PC-3 (cell line): ENCODE measurements around the gene MTTP. TPM values are rescaled to one million over a fixed set of nuclear protein-coding genes. Genes with fewer than 3 reads are reported as not detected.
A peak's percentile ranks its signal among the peaks of the same experiment; 100 is the strongest.

Experiments
- ATAC-seq: fragments of 200-7000 bp; cut with Tn5 transposase; 2 replicates; pipeline ENCODE4 v1.9.1; 2020; ENCODE audit warnings: mild to moderate bottlenecking, moderate library complexity
- BruUV-seq: library from RNA; stranded (reverse); fragments of 400-500 nt; replicated peaks from 2 replicates; lab custom pipeline; 2021; lab: Mats Ljungman, UMichigan
- CTCF ChIA-PET: fragments of 300-600 bp; sonication (Branson Sonifier 250); formaldehyde crosslinking; loops from one replicate; lab custom pipeline; 2022; ENCODE audit warnings: antibody characterized with exemption; lab: Charles Lee
- POLR2A ChIA-PET: fragments of 300-600 bp; sonication (Branson Sonifier 250); formaldehyde crosslinking; loops from one replicate; lab custom pipeline; 2022; ENCODE audit warnings: antibody characterized with exemption; ENCODE audit not compliant: unreplicated experiment; lab: Charles Lee
- DNase-seq: peaks from one replicate; pipeline ENCODE4 v3.0.0-alpha.2; 2015
- H2AFZ ChIP-seq: fragments of 300-600 bp; sonication (generic); 2 replicates; pipeline ENCODE4 v1.6.0; 2016; ENCODE audit warnings: antibody characterized with exemption, low read length
- H3F3A ChIP-seq: fragments of 300-600 bp; sonication (generic); one replicate; pipeline ENCODE4 v1.6.0; 2017; ENCODE audit warnings: antibody characterized with exemption, low read length, control low read depth, mild to moderate bottlenecking; ENCODE audit not compliant: unreplicated experiment
- H3K27ac ChIP-seq: fragments of 300-600 bp; sonication (generic); 2 replicates; pipeline ENCODE4 v1.5.1; 2016; ENCODE audit warnings: mild to moderate bottlenecking, low read length
- H3K27me3 ChIP-seq: fragments of 300-600 bp; sonication (generic); 2 replicates; pipeline ENCODE4 v1.6.1; 2016; ENCODE audit warnings: low read length, mixed read lengths
- H3K36me3 ChIP-seq: fragments of 300-600 bp; sonication (generic); 2 replicates; pipeline ENCODE4 v1.6.1; 2016; ENCODE audit warnings: low read depth, mixed run types, low read length, mixed read lengths
- H3K4me1 ChIP-seq: fragments of 300-600 bp; sonication (generic); 2 replicates; pipeline ENCODE4 v1.5.1; 2016; ENCODE audit warnings: low read length; ENCODE audit not compliant: insufficient read depth
- H3K4me2 ChIP-seq: fragments of 300-600 bp; sonication (generic); 2 replicates; pipeline ENCODE4 v1.6.0; 2016; ENCODE audit warnings: low read length
- H3K4me3 ChIP-seq: fragments of 300-600 bp; sonication (generic); 2 replicates; pipeline ENCODE4 v1.5.1; 2016; ENCODE audit warnings: mild to moderate bottlenecking, low read length, mixed read lengths
- H3K79me2 ChIP-seq: fragments of 300-600 bp; sonication (generic); 2 replicates; pipeline ENCODE4 v1.6.1; 2017; ENCODE audit warnings: low read length, mixed read lengths
- H3K9ac ChIP-seq: fragments of 300-600 bp; sonication (generic); 2 replicates; pipeline ENCODE4 v1.6.0; 2016; ENCODE audit warnings: mild to moderate bottlenecking, low read length
- H3K9me2 ChIP-seq: fragments of 300-600 bp; sonication (generic); replicated peaks from 2 replicates; pipeline ENCODE4 v1.6.1; 2016; ENCODE audit warnings: mixed run types, low read length, mixed read lengths
- H3K9me3 ChIP-seq: fragments of 300-600 bp; sonication (generic); 2 replicates; pipeline ENCODE4 v1.6.1; 2016; ENCODE audit warnings: low read length, mixed read lengths
- H4K20me1 ChIP-seq: fragments of 300-600 bp; sonication (generic); 2 replicates; pipeline ENCODE4 v1.6.1; 2016; ENCODE audit warnings: low read length, mixed read lengths
- EZH2 ChIP-seq: fragments of 300-600 bp; sonication (generic); IDR thresholded peaks from one replicate; pipeline ENCODE4 v1.6.1; 2017; ENCODE audit warnings: antibody characterized with exemption, mild to moderate bottlenecking, low read length; ENCODE audit not compliant: unreplicated experiment
- EZH2phosphoT487 ChIP-seq: fragments of 300-600 bp; sonication (generic); IDR thresholded peaks from 2 replicates; pipeline ENCODE4 v1.6.1; 2018; ENCODE audit warnings: mild to moderate bottlenecking, antibody characterized with exemption, low read length, borderline replicate concordance
- intact Hi-C: fragments of 100-400 bp; cut with micrococcal nuclease; formaldehyde crosslinking; loops from 2 replicates; pipeline ENCODE4 v1.9.0; 2023
- total RNA-seq: library from RNA; depleted of rRNA; stranded (reverse); fragments of >200 nt; gene quantifications from 2 replicates; pipeline ENCODE4 v1.2.3, GENCODE V29; 2014
- TF ChIP-seq, protein P1 (sequence below): fragments of 300-600 bp; sonication (generic); conservative IDR thresholded peaks from 2 replicates; pipeline ENCODE4 v1.5.1; 2017; ENCODE audit warnings: antibody characterized with exemption, low read depth, mild to moderate bottlenecking, low read length

Gene MTTP
- total RNA-seq, 1 experiment from 2014 or later, result 0.33 TPM

- BruUV-seq, result no TSS peak
- Histone ChIP-seq H3F3A (peaks cover 8% of the 10 kb centered on the region), H4K20me1 (no peaks in the 10 kb centered on the region), H3K27ac (peak overlapping the region; percentile 72), H3K9me3 (no peaks in the 10 kb centered on the region), H3K9ac (no peak overlapping the region), H3K36me3 (no peaks in the 10 kb centered on the region), H3K9me2 (no peaks in the 10 kb centered on the region), H3K4me3 (no peak overlapping the region), H3K27me3 (peaks cover 11% of the 10 kb centered on the region; the same call in 1 of the 2 replicates), H2AFZ (no peak overlapping the region), H3K4me1 (peaks cover 27% of the 10 kb centered on the region), H3K79me2 (no peaks in the 10 kb centered on the region), H3K4me2 (peak overlapping the region; percentile 55)
- DNase-seq, result peak; percentile 71
- TF ChIP-seq EZH2, result no peak
- TF ChIP-seq, protein P1, sequence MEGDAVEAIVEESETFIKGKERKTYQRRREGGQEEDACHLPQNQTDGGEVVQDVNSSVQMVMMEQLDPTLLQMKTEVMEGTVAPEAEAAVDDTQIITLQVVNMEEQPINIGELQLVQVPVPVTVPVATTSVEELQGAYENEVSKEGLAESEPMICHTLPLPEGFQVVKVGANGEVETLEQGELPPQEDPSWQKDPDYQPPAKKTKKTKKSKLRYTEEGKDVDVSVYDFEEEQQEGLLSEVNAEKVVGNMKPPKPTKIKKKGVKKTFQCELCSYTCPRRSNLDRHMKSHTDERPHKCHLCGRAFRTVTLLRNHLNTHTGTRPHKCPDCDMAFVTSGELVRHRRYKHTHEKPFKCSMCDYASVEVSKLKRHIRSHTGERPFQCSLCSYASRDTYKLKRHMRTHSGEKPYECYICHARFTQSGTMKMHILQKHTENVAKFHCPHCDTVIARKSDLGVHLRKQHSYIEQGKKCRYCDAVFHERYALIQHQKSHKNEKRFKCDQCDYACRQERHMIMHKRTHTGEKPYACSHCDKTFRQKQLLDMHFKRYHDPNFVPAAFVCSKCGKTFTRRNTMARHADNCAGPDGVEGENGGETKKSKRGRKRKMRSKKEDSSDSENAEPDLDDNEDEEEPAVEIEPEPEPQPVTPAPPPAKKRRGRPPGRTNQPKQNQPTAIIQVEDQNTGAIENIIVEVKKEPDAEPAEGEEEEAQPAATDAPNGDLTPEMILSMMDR, result no peak
- no peak for TF ChIP-seq EZH2phosphoT487
- CTCF ChIA-PET, result no interaction called here
- POLR2A ChIA-PET, result no interaction called here
- peak; percentile 96 for ATAC-seq
- intact Hi-C loops, result no loop called here
Measured at GRCh38 chr4:99586322-99586721, 11.7 kb downstream of the MTTP start.

GRCh38 chr4:99586797-99587196 is 12.2 kb downstream of the MTTP start:
- H3K4me1 ChIP-seq, result peaks cover 31% of the 10 kb centered on the region
- H3K4me2 ChIP-seq, result peak overlapping the region; percentile 52
- CTCF ChIA-PET, result no interaction called here
- no peaks in the 10 kb centered on the region for H3K36me3 ChIP-seq
- H3K4me3 ChIP-seq, result peak overlapping the region; percentile 9; the same call in 1 of the 2 replicates
- H3K9ac ChIP-seq, result no peak overlapping the region
- POLR2A ChIA-PET, result no interaction called here
- intact Hi-C loops, result no loop called here
- ATAC-seq (peak; percentile 41; the same call in 1 of the 2 replicates), DNase-seq (no peak)
- H3K27ac ChIP-seq, result peak overlapping the region; percentile 72
- H3F3A ChIP-seq, result peaks cover 8% of the 10 kb centered on the region
- H3K27me3 ChIP-seq, result peaks cover 6% of the 10 kb centered on the region; the same call in 1 of the 2 replicates
- no peaks in the 10 kb centered on the region for H3K79me2 ChIP-seq
- TF ChIP-seq EZH2phosphoT487 (no peak), EZH2 (no peak)
- TF ChIP-seq, protein P1, result no peak
- no peaks in the 10 kb centered on the region for H3K9me3 ChIP-seq
- no peak overlapping the region for H2AFZ ChIP-seq
- no peaks in the 10 kb centered on the region for H4K20me1 ChIP-seq
- no TSS peak for BruUV-seq
- no peaks in the 10 kb centered on the region for H3K9me2 ChIP-seq

DNA sequence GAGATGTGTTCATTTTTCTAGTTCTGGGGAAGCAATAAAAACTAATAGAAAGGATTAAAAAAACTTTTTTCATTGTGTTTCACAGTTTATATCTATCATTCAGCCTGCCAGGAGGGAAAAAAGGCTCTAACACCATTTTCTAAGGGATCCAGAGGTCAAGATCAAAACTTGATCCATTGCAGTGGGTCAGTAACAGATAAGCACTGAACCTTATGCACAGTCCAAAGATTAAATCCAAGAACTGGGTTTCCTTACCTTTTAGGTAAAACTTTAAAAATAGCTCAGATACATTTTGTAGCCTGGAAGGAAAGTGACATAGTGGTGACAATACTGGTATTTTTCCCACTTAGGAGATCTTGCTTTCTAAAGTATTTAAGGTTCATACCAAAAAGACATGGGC is 12.7 kb downstream of the MTTP start:
- Histone ChIP-seq H3K4me3 (0 out of 2 replicates have a peak overlapping the region, but pooled peaks have one; percentile 9), H3K4me1 (peaks cover 35% of the 10 kb centered on the region), H3K9ac (no peak overlapping the region), H3K27me3 (0 out of 2 replicates have a peak, but pooled peaks cover 4% of the 10 kb centered on the region), H2AFZ (no peak overlapping the region), H3K79me2 (no peaks in the 10 kb centered on the region), H4K20me1 (no peaks in the 10 kb centered on the region), H3K36me3 (no peaks in the 10 kb centered on the region), H3K9me2 (no peaks in the 10 kb centered on the region), H3F3A (peaks cover 8% of the 10 kb centered on the region), H3K4me2 (peak overlapping the region; percentile 52), H3K9me3 (no peaks in the 10 kb centered on the region), H3K27ac (peak overlapping the region; percentile 72)
- ATAC-seq (no peak), DNase-seq (no peak)
- CTCF ChIA-PET, result no interaction called here
- intact Hi-C loops, result no loop called here
- POLR2A ChIA-PET, result no interaction called here
- no TSS peak for BruUV-seq
- TF ChIP-seq EZH2, result no peak
- no peak for TF ChIP-seq EZH2phosphoT487
- TF ChIP-seq, protein P1, result no peak
